Keratinocyte (primary cell): ENCODE results near the gene EBF3. TPM values are rescaled to one million over a fixed set of nuclear protein-coding genes. Genes with fewer than 3 reads are reported as not detected.

ENCODE experiments used
- DNase-seq: peaks from one replicate; pipeline ENCODE4 v3.0.0-alpha.2; 2011; ENCODE audit warnings: low read depth, missing footprints, low spot score
- FAIRE-seq: peaks from 2 replicates; lab custom pipeline; 2011; peaks lifted over from hg19 to GRCh38; lab: Jason Lieb, UNC
- H2AFZ ChIP-seq: 2 replicates; pipeline ENCODE4 v1.6.0; 2012; ENCODE audit warnings: low read length, control low read depth, inconsistent platforms; ENCODE audit not compliant: control insufficient read depth
- H3K27ac ChIP-seq: 2 replicates; pipeline ENCODE4 v1.5.1; 2011; ENCODE audit warnings: low read length; ENCODE audit not compliant: control insufficient read depth, insufficient read depth
- H3K27me3 ChIP-seq: 3 replicates; pipeline ENCODE4 v1.6.0; 2011; ENCODE audit warnings: low read length; ENCODE audit not compliant: control insufficient read depth, insufficient read depth; ENCODE audit errors: extremely low read depth
- H3K36me3 ChIP-seq, 2 experiments: 2 replicates in 1 of 2; 3 replicates in 1 of 2; pipeline ENCODE4 v1.5.1; 2011; ENCODE audit warnings: low read length in 2 of 2, mild to moderate bottlenecking in 1 of 2; ENCODE audit not compliant: control insufficient read depth in 2 of 2, insufficient read depth in 2 of 2; ENCODE audit errors: extremely low read depth in 1 of 2
- H3K4me1 ChIP-seq: 3 replicates; pipeline ENCODE4 v1.5.1; 2011; ENCODE audit warnings: low read length; ENCODE audit not compliant: control insufficient read depth, insufficient read depth; ENCODE audit errors: extremely low read depth
- H3K4me2 ChIP-seq: 3 replicates; pipeline ENCODE4 v1.6.0; 2011; ENCODE audit warnings: low read depth, low read length; ENCODE audit not compliant: control insufficient read depth, insufficient read depth; ENCODE audit errors: extremely low read depth
- H3K4me3 ChIP-seq, 3 experiments: fragments of 200-600 bp in 1 of 3; sonication (generic) in 1 of 3; 2 replicates in 2 of 3; 3 replicates in 1 of 3; pipeline ENCODE4 v1.5.1; 2011 to 2016; ENCODE audit warnings: low read length in 3 of 3, mild to moderate bottlenecking in 3 of 3, control low read depth in 2 of 3, inconsistent platforms in 1 of 3, low read depth in 1 of 3, mixed read lengths in 1 of 3, mixed run types in 1 of 3, moderate library complexity in 1 of 3; ENCODE audit not compliant: control insufficient read depth in 2 of 3, insufficient read depth in 2 of 3; ENCODE audit errors: extremely low read depth in 1 of 3
- H3K79me2 ChIP-seq: 2 replicates; pipeline ENCODE4 v1.6.0; 2012; ENCODE audit warnings: low read length; ENCODE audit not compliant: control insufficient read depth, insufficient read depth
- H3K9ac ChIP-seq: 3 replicates; pipeline ENCODE4 v1.6.0; 2011; ENCODE audit warnings: low read length; ENCODE audit not compliant: control insufficient read depth, insufficient read depth; ENCODE audit errors: extremely low read depth
- H3K9me1 ChIP-seq: 3 replicates; pipeline ENCODE4 v1.6.0; 2011; ENCODE audit warnings: low read length; ENCODE audit not compliant: control insufficient read depth, insufficient read depth; ENCODE audit errors: extremely low read depth
- H3K9me3 ChIP-seq: 2 replicates; pipeline ENCODE4 v1.5.1; 2012; ENCODE audit warnings: low read depth, low read length; ENCODE audit not compliant: control insufficient read depth
- H4K20me1 ChIP-seq: 3 replicates; pipeline ENCODE4 v1.6.0; 2011; ENCODE audit warnings: low read length; ENCODE audit not compliant: control insufficient read depth, insufficient read depth; ENCODE audit errors: extremely low read depth
- EZH2 ChIP-seq: IDR thresholded peaks from one replicate; pipeline ENCODE4 v1.6.1; 2012; ENCODE audit warnings: inconsistent platforms, mild to moderate bottlenecking, low read length, moderate library complexity
- dilution Hi-C: fragments of 300-500 bp; cut with MboI; formaldehyde crosslinking; loops from one replicate; pipeline ENCODE4 v1.7.0; 2020; ENCODE audit warnings: low sequenced_read_pairs; ENCODE audit not compliant: extremely low pct_ligation_motif_present
- polyA plus RNA-seq, 5 experiments: library from polyadenylated mRNA; depleted of rRNA in 3 of 5; stranded (reverse) in 3 of 5; stranded (forward) in 1 of 5; unstranded in 1 of 5; fragments of >200 nt; gene quantifications; 1 replicate in 1 of 5; 2 replicates in 3 of 5; 3 replicates in 1 of 5; pipeline versions ENCODE4 v1.2.1 to v1.2.3, GENCODE V29; 2011 to 2012; ENCODE audit warnings: missing spikeins in 2 of 5, low read depth in 1 of 5, low replicate concordance in 1 of 5
- TF ChIP-seq, protein P1 (sequence below), 3 experiments: IDR thresholded peaks in 1 of 3; conservative IDR thresholded peaks in 1 of 3; optimal IDR thresholded peaks in 1 of 3; 2 replicates in 2 of 3; 3 replicates in 1 of 3; pipeline versions ENCODE3 to v1.5.1; 2011; ENCODE audit warnings: low read length in 3 of 3, mild to moderate bottlenecking in 3 of 3, moderate library complexity in 2 of 3, control low read depth in 1 of 3, inconsistent platforms in 1 of 3; ENCODE audit not compliant: insufficient read depth in 2 of 3; ENCODE audit errors: extremely low read depth in 1 of 3

The EBF3 gene
- polyA plus RNA-seq, 1 donor (not counting 4 experiments of a cell fraction or from before 2014, with no cell fraction given): not detected

DNA sequence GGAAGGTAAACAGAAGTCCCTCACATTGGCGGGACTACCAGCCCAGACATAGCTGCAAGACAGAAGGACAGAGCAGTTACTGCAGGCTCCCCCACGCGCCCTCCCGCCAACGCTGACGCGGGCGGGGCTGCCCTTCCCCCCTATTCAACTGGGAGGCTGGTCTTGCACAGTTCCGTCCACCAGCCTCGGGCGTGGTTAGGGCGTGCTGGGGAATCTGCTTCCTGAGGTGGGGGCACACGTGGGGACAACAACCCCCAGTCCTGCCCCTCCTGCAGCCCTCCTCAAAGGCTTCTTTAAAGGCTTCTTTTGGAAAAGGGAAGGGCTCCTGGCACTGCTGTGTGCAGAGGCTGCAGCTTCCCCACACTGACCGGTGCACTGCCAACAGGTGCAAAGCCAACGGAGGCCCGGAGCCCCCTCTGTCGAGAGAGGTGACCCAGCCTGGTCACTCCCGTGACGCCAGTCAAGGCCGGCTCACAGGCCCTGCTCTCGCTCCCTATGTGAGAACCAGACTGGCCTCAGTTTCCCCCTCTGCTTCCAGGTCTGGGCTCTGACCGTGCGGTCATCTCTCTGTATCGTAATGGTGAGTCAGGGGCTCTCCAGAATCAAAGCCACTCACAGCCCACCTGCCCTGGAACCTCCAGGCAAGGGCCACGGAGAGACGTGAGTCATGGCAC, 126.0 kb downstream of the EBF3 start:
- Histone ChIP-seq H3K4me2 (no peak overlapping the region), H3K27me3 (no peaks in the 10 kb centered on the region), H3K79me2 (no peaks in the 10 kb centered on the region), H3K36me3 (no peaks in the 10 kb centered on the region), H3K9ac (no peak overlapping the region), H3K4me1 (no peaks in the 10 kb centered on the region), H3K9me3 (peaks cover 2% of the 10 kb centered on the region), H3K4me3 (no peak overlapping the region), H3K9me1 (no peaks in the 10 kb centered on the region), H3K27ac (no peak overlapping the region), H4K20me1 (no peaks in the 10 kb centered on the region), H2AFZ (no peak overlapping the region)
- DNase-seq (no peak), FAIRE-seq (no peak)
- TF ChIP-seq, protein P1, sequence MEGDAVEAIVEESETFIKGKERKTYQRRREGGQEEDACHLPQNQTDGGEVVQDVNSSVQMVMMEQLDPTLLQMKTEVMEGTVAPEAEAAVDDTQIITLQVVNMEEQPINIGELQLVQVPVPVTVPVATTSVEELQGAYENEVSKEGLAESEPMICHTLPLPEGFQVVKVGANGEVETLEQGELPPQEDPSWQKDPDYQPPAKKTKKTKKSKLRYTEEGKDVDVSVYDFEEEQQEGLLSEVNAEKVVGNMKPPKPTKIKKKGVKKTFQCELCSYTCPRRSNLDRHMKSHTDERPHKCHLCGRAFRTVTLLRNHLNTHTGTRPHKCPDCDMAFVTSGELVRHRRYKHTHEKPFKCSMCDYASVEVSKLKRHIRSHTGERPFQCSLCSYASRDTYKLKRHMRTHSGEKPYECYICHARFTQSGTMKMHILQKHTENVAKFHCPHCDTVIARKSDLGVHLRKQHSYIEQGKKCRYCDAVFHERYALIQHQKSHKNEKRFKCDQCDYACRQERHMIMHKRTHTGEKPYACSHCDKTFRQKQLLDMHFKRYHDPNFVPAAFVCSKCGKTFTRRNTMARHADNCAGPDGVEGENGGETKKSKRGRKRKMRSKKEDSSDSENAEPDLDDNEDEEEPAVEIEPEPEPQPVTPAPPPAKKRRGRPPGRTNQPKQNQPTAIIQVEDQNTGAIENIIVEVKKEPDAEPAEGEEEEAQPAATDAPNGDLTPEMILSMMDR (optimal IDR thresholded peaks at IDR 0.05 in 1 of 3, IDR thresholded peaks at IDR 0.05 in 1 of 3, conservative IDR thresholded peaks at IDR 0.05 in 1 of 3; ENCODE audit: extremely low read depth in 1 of 3, insufficient read depth in 2 of 3, low read length in 3 of 3): no peak
- no peak for TF ChIP-seq EZH2
- dilution Hi-C loops: no loop called here

DNA sequence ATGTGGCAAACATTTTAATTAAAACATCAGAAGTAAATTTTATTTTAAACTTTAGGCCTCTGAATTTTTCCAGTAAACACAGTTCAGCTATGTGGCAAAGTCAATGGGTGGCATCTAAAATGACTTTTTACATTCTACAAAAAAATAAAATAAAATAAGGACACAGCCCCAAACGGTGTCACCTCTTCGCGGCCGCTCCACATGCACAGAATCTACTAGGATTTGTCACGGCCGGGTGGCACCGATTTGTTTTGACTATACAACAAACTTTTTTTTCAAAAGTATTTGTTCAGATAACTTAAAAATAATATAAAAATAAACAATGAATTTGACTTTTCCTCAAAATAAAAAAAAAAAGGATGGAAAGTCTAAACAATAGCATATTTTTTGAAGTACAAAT, 127.8 kb downstream of the EBF3 start:
- Histone ChIP-seq H3K4me1 (no peaks in the 10 kb centered on the region), H3K9me1 (no peaks in the 10 kb centered on the region), H4K20me1 (no peaks in the 10 kb centered on the region), H3K9ac (no peak overlapping the region), H3K27ac (no peak overlapping the region), H3K4me2 (no peak overlapping the region), H3K27me3 (no peaks in the 10 kb centered on the region), H3K36me3 (no peaks in the 10 kb centered on the region), H3K79me2 (no peaks in the 10 kb centered on the region), H2AFZ (no peak overlapping the region), H3K9me3 (no peaks in the 10 kb centered on the region), H3K4me3 (no peak overlapping the region)
- FAIRE-seq (no peak), DNase-seq (no peak)
- TF ChIP-seq, protein P1 (optimal IDR thresholded peaks at IDR 0.05 in 1 of 3, IDR thresholded peaks at IDR 0.05 in 1 of 3, conservative IDR thresholded peaks at IDR 0.05 in 1 of 3; ENCODE audit: extremely low read depth in 1 of 3, insufficient read depth in 2 of 3, low read length in 3 of 3): no peak
- TF ChIP-seq EZH2: no peak
- dilution Hi-C loops: no loop called here
